HG03442 (cell line): ENCODE measurements around the gene MRTFB.
A peak's percentile ranks its signal among the peaks of the same experiment; 100 is the strongest.

Experiments used
- ATAC-seq: cut with Tn5 transposase; IDR thresholded peaks from one replicate; pipeline ENCODE4 v1.9.1; 2021; ENCODE audit warnings: mild to moderate bottlenecking, moderate library complexity; ENCODE audit not compliant: unreplicated experiment

Gene MRTFB

GRCh38 chr16:14128097-14128496, 57.0 kb downstream of the MRTFB start:
- ATAC-seq = no peak

GRCh38 chr16:14129502-14129901, 58.4 kb downstream of the MRTFB start:
- ATAC-seq = no peak

- no peak for ATAC-seq
Measured at GRCh38 chr16:14131774-14132695, 60.9 kb downstream of the MRTFB start.

- ATAC-seq = peak; percentile 54
Measured at GRCh38 chr16:14132696-14133048, 61.6 kb downstream of the MRTFB start.

GRCh38 chr16:14133907-14134306, 62.8 kb downstream of the MRTFB start:
- ATAC-seq = no peak

- no peak for ATAC-seq
Measured at GRCh38 chr16:14135704-14136103, 64.6 kb downstream of the MRTFB start.

- ATAC-seq = no peak
Measured at GRCh38 chr16:14139872-14140271, 68.8 kb downstream of the MRTFB start.

- ATAC-seq = no peak
Measured at GRCh38 chr16:14140923-14141322, 69.8 kb downstream of the MRTFB start.

- ATAC-seq = no peak
Measured at GRCh38 chr16:14146445-14146844, 75.3 kb downstream of the MRTFB start.

GRCh38 chr16:14148016-14148415, 76.9 kb downstream of the MRTFB start:
- ATAC-seq = no peak

GRCh38 chr16:14148569-14148968, 77.5 kb downstream of the MRTFB start:
- ATAC-seq = no peak

GRCh38 chr16:14150796-14151195, 79.7 kb downstream of the MRTFB start:
- no peak for ATAC-seq

GRCh38 chr16:14151256-14152030, 80.3 kb downstream of the MRTFB start:
- ATAC-seq = no peak

- no peak for ATAC-seq
Measured at GRCh38 chr16:14155572-14156190, 84.6 kb downstream of the MRTFB start.

GRCh38 chr16:14164916-14165662, 94.0 kb downstream of the MRTFB start:
- ATAC-seq = no peak

GRCh38 chr16:14168146-14168545, 97.0 kb downstream of the MRTFB start:
- no peak for ATAC-seq

- no peak for ATAC-seq
Measured at GRCh38 chr16:14172200-14172809, 101.2 kb downstream of the MRTFB start.

- ATAC-seq = no peak
Measured at GRCh38 chr16:14175086-14175485, 104.0 kb downstream of the MRTFB start.

- ATAC-seq = no peak
Measured at GRCh38 chr16:14177704-14178103, 106.6 kb downstream of the MRTFB start.

- ATAC-seq = no peak
Measured at GRCh38 chr16:14179116-14179515, 108.0 kb downstream of the MRTFB start.
